OCI-LY7 (cell line): ENCODE results near the gene RRP1B. TPM values are rescaled to one million over a fixed set of nuclear protein-coding genes. Genes with fewer than 3 reads are reported as not detected.
"Not testable (repeated sequence)": the region's sequence is repeated elsewhere in the genome, so short reads cannot be mapped to it uniquely, and the experiment has no call there.

Experiments
- BruUV-seq: library from RNA; stranded (reverse); fragments of 400-500 nt; replicated peaks from 2 replicates; lab custom pipeline; 2021; lab: Mats Ljungman, UMichigan
- CTCF ChIA-PET: fragments of 300-600 bp; sonication (Branson Sonifier 250); formaldehyde crosslinking; loops from one replicate; lab custom pipeline; 2022; ENCODE audit warnings: antibody characterized with exemption; ENCODE audit not compliant: unreplicated experiment; lab: Charles Lee
- POLR2A ChIA-PET: fragments of 300-600 bp; sonication (Branson Sonifier 250); formaldehyde crosslinking; loops from one replicate; lab custom pipeline; 2022; ENCODE audit warnings: antibody characterized with exemption; lab: Charles Lee
- DNase-seq: peaks from one replicate; pipeline ENCODE4 v3.0.0-alpha.2; 2015; ENCODE audit warnings: low spot score
- H2AFZ ChIP-seq: fragments of 200-600 bp; sonication (generic), shearing (Covaris generic); 2 replicates; pipeline ENCODE4 v1.6.1; 2014; ENCODE audit warnings: mild to moderate bottlenecking, antibody characterized with exemption, low read length, moderate library complexity
- H3K27ac ChIP-seq: fragments of 200-600 bp; sonication (generic); 2 replicates; pipeline ENCODE4 v1.5.1; 2014; ENCODE audit warnings: mixed run types, low read depth, mild to moderate bottlenecking, moderate library complexity, low read length, inconsistent platforms; ENCODE audit not compliant: poor library complexity, severe bottlenecking
- H3K36me3 ChIP-seq: fragments of 200-600 bp; sonication (generic); 2 replicates; pipeline ENCODE4 v1.6.1; 2014; ENCODE audit warnings: mild to moderate bottlenecking, antibody characterized with exemption, low read length, moderate library complexity, mixed read lengths; ENCODE audit not compliant: insufficient read depth
- H3K4me1 ChIP-seq: fragments of 200-600 bp; sonication (generic); 2 replicates; pipeline ENCODE4 v1.5.1; 2014; ENCODE audit warnings: mild to moderate bottlenecking, low read length; ENCODE audit not compliant: insufficient read depth, poor library complexity, severe bottlenecking
- H3K4me2 ChIP-seq: fragments of 200-600 bp; sonication (generic); 2 replicates; pipeline ENCODE4 v1.6.1; 2014; ENCODE audit warnings: mild to moderate bottlenecking, low read length
- H3K4me3 ChIP-seq: fragments of 200-600 bp; sonication (generic); 2 replicates; pipeline ENCODE4 v1.5.1; 2014; ENCODE audit warnings: mild to moderate bottlenecking, low read depth, low read length; ENCODE audit not compliant: poor library complexity, severe bottlenecking
- H3K79me2 ChIP-seq: fragments of 200-600 bp; sonication (generic); 2 replicates; pipeline ENCODE4 v1.6.1; 2016; ENCODE audit warnings: low read depth, mild to moderate bottlenecking, low read length, moderate library complexity, mixed read lengths; ENCODE audit not compliant: insufficient read depth
- H3K9me2 ChIP-seq: fragments of 200-600 bp; sonication (generic); 2 replicates; pipeline ENCODE4 v1.6.1; 2016; ENCODE audit warnings: mild to moderate bottlenecking, low read length, mixed read lengths; ENCODE audit not compliant: insufficient read depth
- H3K9me3 ChIP-seq: fragments of 200-600 bp; sonication (generic); 2 replicates; pipeline ENCODE4 v1.6.1; 2014; ENCODE audit warnings: mild to moderate bottlenecking, mixed run types, low read length, mixed read lengths
- H4K20me1 ChIP-seq: fragments of 200-600 bp; sonication (generic); 2 replicates; pipeline ENCODE4 v1.6.1; 2014; ENCODE audit warnings: mild to moderate bottlenecking, antibody characterized with exemption, low read length, moderate library complexity, mixed read lengths; ENCODE audit not compliant: insufficient read depth
- EZH2phosphoT487 ChIP-seq: fragments of 200-600 bp; sonication (generic); IDR thresholded peaks from 2 replicates; pipeline ENCODE4 v1.6.1; 2018; ENCODE audit warnings: low read depth, borderline replicate concordance, mild to moderate bottlenecking, mixed run types, antibody characterized with exemption, low read length, moderate library complexity, mixed read lengths
- intact Hi-C: fragments of 100-400 bp; cut with micrococcal nuclease; formaldehyde crosslinking; loops from one replicate; pipeline ENCODE4 v1.10.0; 2022; ENCODE audit not compliant: unreplicated experiment
- total RNA-seq, 2 experiments: library from RNA; depleted of rRNA in 1 of 2; stranded (reverse); fragments of >200 nt in 1 of 2; shearing (Covaris generic) in 1 of 2; gene quantifications; 2 replicates each; pipeline ENCODE4 v1.2.3, GENCODE V29; 2014 to 2022
- TF ChIP-seq, protein P1 (sequence below): fragments of 200-600 bp; sonication (generic); conservative IDR thresholded peaks from 2 replicates; pipeline ENCODE4 v1.5.1; 2014; ENCODE audit warnings: mild to moderate bottlenecking, antibody characterized with exemption, low read length, moderate library complexity, mixed read lengths

The RRP1B gene
- total RNA-seq, 2 experiments from 2014 or later = 58.6 to 74.5 TPM

DNA sequence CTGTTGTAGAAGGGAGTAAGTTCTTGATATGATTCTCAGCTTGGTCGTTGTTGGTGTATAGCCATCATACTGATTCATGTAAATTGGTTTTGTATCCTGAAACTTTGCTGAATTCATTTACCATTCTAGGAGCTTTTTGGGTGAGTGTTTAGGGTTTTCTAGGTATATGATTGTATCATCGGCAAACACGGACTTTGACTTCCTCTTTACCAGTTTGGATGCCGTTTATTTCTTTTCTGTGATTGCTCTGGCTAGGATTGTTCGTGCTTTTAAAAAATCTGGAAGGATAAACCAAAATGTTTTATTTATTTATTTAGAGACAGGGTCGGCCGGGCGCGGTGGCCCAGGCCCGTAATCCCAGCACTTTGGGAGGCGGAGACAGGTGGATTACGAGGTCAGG, 20.6 kb downstream of the RRP1B start:
- Histone ChIP-seq H3K4me1 (no peaks in the 10 kb centered on the region), H3K36me3 (peaks cover 99% of the 10 kb centered on the region), H3K9me2 (no peaks in the 10 kb centered on the region), H3K4me2 (no peak overlapping the region), H3K9me3 (no peaks in the 10 kb centered on the region), H2AFZ (no peak overlapping the region), H3K27ac (no peak overlapping the region), H4K20me1 (0 out of 2 replicates have a peak, but pooled peaks cover 6% of the 10 kb centered on the region), H3K79me2 (peaks cover 14% of the 10 kb centered on the region), H3K4me3 (no peak overlapping the region)
- no peak for DNase-seq
- BruUV-seq = no TSS peak
- ChIA-PET POLR2A (no interaction called here), CTCF (no interaction called here)
- no peak for TF ChIP-seq EZH2phosphoT487
- intact Hi-C loops = no loop called here

DNA sequence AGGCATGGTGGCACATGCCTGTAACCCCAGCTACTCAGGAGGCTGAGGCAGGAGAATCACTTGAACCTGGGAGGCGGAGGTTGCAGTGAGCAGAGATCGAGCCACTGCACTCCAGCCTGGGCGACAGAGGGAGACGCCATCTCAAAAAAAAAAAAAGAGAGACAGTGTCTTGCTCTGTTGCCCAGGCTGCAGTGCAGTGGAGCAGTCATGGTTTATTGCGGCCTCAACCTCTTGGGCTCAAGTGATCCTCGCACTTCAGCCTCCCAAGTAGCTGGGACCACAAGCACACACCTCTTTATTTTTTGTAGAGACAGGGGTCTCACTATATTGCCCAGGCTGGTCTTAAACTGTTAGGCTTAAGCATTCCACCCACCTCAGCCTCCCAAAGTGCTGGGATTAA, 21.1 kb downstream of the RRP1B start:
- CTCF ChIA-PET, intact Hi-C loops, H3K4me2 ChIP-seq, DNase-seq, POLR2A ChIA-PET, H4K20me1 ChIP-seq, H3K9me2 ChIP-seq, H3K4me3 ChIP-seq, H3K27ac ChIP-seq, H3K4me1 ChIP-seq, H2AFZ ChIP-seq, BruUV-seq, H3K9me3 ChIP-seq: not testable (repeated sequence)
- peaks cover 99% of the 10 kb centered on the region for H3K36me3 ChIP-seq
- H3K79me2 ChIP-seq = peaks cover 14% of the 10 kb centered on the region

DNA sequence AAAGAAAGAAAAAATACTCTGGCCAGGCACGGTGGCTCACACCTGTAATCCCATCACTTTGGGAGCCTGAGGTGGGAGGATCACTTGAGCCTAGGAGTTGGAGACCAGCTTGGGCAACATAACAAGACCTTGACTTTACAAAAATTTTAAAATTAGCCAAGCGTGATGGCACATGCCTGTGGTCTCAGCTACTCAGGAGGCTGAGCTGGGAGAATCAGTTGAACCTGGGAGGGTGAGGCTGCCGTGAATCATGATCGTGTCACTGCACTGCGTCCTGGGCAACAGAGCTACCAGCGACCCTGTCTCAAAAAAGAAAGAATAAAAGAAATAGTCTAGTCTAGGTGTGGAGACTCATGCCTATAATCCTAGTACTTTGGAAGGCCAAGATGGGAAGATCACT, 22.3 kb downstream of the RRP1B start:
- ChIA-PET POLR2A (no interaction called here), CTCF (no interaction called here)
- Histone ChIP-seq H3K79me2 (peaks cover 14% of the 10 kb centered on the region), H3K4me2 (no peak overlapping the region), H3K4me3 (no peak overlapping the region), H3K4me1 (no peaks in the 10 kb centered on the region), H3K27ac (no peak overlapping the region), H3K9me3 (no peaks in the 10 kb centered on the region), H3K36me3 (peaks cover 100% of the 10 kb centered on the region), H3K9me2 (no peaks in the 10 kb centered on the region), H4K20me1 (0 out of 2 replicates have a peak, but pooled peaks cover 6% of the 10 kb centered on the region), H2AFZ (no peak overlapping the region)
- BruUV-seq = no TSS peak
- TF ChIP-seq, protein P1, sequence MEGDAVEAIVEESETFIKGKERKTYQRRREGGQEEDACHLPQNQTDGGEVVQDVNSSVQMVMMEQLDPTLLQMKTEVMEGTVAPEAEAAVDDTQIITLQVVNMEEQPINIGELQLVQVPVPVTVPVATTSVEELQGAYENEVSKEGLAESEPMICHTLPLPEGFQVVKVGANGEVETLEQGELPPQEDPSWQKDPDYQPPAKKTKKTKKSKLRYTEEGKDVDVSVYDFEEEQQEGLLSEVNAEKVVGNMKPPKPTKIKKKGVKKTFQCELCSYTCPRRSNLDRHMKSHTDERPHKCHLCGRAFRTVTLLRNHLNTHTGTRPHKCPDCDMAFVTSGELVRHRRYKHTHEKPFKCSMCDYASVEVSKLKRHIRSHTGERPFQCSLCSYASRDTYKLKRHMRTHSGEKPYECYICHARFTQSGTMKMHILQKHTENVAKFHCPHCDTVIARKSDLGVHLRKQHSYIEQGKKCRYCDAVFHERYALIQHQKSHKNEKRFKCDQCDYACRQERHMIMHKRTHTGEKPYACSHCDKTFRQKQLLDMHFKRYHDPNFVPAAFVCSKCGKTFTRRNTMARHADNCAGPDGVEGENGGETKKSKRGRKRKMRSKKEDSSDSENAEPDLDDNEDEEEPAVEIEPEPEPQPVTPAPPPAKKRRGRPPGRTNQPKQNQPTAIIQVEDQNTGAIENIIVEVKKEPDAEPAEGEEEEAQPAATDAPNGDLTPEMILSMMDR = no peak
- no peak for TF ChIP-seq EZH2phosphoT487
- intact Hi-C loops = no loop called here
- no peak for DNase-seq

DNA sequence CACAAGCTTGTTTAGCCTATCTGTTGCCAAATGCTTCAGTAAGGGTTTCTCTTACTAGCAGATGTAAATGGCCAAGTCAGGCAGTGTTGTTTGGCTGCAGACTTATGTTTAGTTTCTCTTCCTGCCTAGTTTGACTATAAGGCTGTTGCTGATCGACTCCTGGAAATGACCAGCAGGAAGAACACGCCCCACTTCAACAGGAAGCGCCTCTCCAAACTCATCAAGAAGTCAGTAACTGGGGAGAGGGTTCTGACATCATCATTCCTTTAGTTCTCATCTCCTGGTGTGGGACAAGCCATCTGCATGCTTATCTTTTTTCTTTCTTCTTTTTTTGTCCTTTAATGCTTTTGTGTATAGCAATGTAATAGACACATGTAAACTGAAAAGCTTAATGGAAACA, 25.1 kb downstream of the RRP1B start:
- intact Hi-C loops = no loop called here
- Histone ChIP-seq H3K4me1 (no peaks in the 10 kb centered on the region), H3K9me3 (no peaks in the 10 kb centered on the region), H3K9me2 (no peaks in the 10 kb centered on the region), H3K4me2 (no peak overlapping the region), H3K79me2 (peaks cover 7% of the 10 kb centered on the region), H4K20me1 (0 out of 2 replicates have a peak, but pooled peaks cover 6% of the 10 kb centered on the region), H3K4me3 (no peak overlapping the region), H3K36me3 (peaks cover 100% of the 10 kb centered on the region), H2AFZ (no peak overlapping the region), H3K27ac (no peak overlapping the region)
- TF ChIP-seq, protein P1 = no peak
- TF ChIP-seq EZH2phosphoT487 = no peak
- POLR2A ChIA-PET = no interaction called here
- CTCF ChIA-PET = no interaction called here
- DNase-seq = no peak
- no TSS peak for BruUV-seq
